ENCODE results near the gene TMEM60.

TMEM60 gene

DNA sequence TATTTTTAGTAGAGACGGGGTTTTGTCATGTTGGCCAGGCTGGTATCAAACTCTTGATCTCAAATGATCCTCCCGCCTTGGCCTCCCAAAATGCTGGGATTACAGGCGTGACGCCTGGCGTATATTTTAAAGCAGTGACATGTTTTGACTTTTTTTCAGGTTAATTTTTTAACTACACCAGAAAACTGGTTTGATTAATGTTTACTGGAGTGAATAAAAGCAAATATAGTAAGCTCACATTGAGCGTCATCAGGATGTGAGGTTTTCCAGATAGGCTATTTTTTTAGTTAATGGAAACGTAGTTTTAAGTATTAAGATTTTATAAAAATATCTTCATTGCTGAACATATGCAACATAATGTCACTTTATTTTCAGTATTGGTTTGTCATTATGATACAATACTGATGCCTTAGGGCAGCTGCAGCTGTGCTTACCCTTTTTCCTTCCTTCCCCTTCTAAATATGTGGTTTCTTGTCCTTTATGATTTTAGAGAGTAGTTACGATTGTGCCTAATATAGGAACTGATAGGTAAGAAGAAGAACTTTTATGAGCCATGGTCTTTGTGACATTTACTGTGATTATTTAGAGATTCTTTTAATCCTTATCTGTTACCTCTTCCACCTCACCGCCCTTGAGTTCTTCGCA, 37.3 kb downstream of the TMEM60 start:
- H3K4me1 ChIP-seq (ENCODE audit: control insufficient read depth in 1 of 2, insufficient read depth in 2 of 2, low read length in 2 of 2): peaks cover 0 to 15% of the 10 kb centered on the region in 2 donors
- H3K9ac ChIP-seq (ENCODE audit: low read depth in 1 of 2, low read length in 2 of 2): no peak overlapping the region
- H3K4me3 ChIP-seq (ENCODE audit: low read depth in 1 of 2, low read length in 2 of 2): no peak overlapping the region
- peaks cover 0 to 3% of the 10 kb centered on the region in 2 donors for H3K36me3 ChIP-seq (ENCODE audit: control insufficient read depth in 1 of 2, insufficient read depth in 2 of 2, low read length in 2 of 2)
- H3K9me3 ChIP-seq (ENCODE audit: control insufficient read depth in 1 of 2, low read length in 2 of 2): no peaks in the 10 kb centered on the region
- H3K27ac ChIP-seq (ENCODE audit: low read depth, low read length): no peak overlapping the region
- no peaks in the 10 kb centered on the region for H3K27me3 ChIP-seq (ENCODE audit: control insufficient read depth in 1 of 2, insufficient read depth in 2 of 2, low read length in 2 of 2)

DNA sequence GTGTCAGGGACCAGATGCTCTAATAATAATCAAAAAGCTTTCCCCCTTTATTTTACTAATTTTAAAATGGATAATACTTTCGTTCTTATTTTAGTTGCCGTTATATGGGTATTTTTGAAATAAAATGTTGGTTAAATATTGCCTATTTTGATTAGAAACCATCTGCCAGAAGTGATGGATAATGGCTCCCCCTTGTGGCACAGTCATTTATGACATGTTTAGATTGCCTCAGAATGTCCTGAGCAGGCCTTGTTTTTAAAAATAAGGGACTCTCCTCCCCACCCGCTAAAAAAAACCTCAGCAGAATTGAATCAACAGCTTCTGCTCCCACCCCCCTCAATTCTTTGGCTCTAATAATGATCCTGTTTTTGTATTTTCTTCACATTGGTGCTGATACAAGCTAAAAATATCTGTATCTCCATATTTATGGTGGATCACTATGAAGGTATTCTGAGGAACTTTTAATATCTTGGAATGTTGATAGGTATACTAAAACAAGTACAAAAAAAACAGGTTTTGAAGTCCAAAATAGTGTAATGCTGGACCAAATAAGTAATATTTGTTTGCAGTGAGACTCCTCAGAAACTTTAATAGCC, 38.8 kb downstream of the TMEM60 start:
- Histone ChIP-seq H3K27me3 (ENCODE audit: control insufficient read depth in 1 of 2, insufficient read depth in 2 of 2, low read length in 2 of 2) (no peaks in the 10 kb centered on the region), H3K4me3 (ENCODE audit: low read depth in 1 of 2, low read length in 2 of 2) (no peak overlapping the region), H3K9ac (ENCODE audit: low read depth in 1 of 2, low read length in 2 of 2) (no peak overlapping the region), H3K27ac (ENCODE audit: low read depth, low read length) (no peak overlapping the region), H3K36me3 (ENCODE audit: control insufficient read depth in 1 of 2, insufficient read depth in 2 of 2, low read length in 2 of 2) (peaks cover 0 to 3% of the 10 kb centered on the region in 2 donors), H3K4me1 (ENCODE audit: control insufficient read depth in 1 of 2, insufficient read depth in 2 of 2, low read length in 2 of 2) (peaks cover 0 to 5% of the 10 kb centered on the region in 2 donors), H3K9me3 (ENCODE audit: control insufficient read depth in 1 of 2, low read length in 2 of 2) (no peaks in the 10 kb centered on the region)

DNA sequence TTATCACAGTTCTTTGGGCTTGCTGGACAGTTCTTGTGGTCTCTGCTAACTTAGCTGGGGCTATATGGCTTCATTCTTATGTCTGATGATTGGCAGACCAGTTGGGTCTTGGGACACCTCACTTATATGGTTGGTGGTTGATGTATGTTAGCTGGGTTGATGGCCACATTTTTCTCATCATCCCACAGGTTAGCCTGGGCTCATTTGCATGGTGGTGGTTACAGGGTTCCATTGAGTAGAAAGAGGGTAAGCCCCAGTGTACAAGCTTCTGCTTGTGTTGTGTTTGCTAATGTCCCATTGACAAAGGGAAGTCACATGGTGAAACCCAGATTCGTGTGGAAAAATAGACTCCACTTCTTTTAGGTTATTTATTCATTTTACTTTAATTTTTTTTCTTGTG, 40.6 kb downstream of the TMEM60 start:
- Histone ChIP-seq H3K9me3 (ENCODE audit: control insufficient read depth in 1 of 2, low read length in 2 of 2) (no peaks in the 10 kb centered on the region), H3K4me3 (ENCODE audit: low read depth in 1 of 2, low read length in 2 of 2) (no peak overlapping the region), H3K4me1 (ENCODE audit: control insufficient read depth in 1 of 2, insufficient read depth in 2 of 2, low read length in 2 of 2) (peaks cover 0 to 15% of the 10 kb centered on the region in 2 donors), H3K9ac (ENCODE audit: low read depth in 1 of 2, low read length in 2 of 2) (no peak overlapping the region), H3K27ac (ENCODE audit: low read depth, low read length) (no peak overlapping the region), H3K36me3 (ENCODE audit: control insufficient read depth in 1 of 2, insufficient read depth in 2 of 2, low read length in 2 of 2) (peaks cover 0 to 3% of the 10 kb centered on the region in 2 donors), H3K27me3 (ENCODE audit: control insufficient read depth in 1 of 2, insufficient read depth in 2 of 2, low read length in 2 of 2) (no peaks in the 10 kb centered on the region)

DNA sequence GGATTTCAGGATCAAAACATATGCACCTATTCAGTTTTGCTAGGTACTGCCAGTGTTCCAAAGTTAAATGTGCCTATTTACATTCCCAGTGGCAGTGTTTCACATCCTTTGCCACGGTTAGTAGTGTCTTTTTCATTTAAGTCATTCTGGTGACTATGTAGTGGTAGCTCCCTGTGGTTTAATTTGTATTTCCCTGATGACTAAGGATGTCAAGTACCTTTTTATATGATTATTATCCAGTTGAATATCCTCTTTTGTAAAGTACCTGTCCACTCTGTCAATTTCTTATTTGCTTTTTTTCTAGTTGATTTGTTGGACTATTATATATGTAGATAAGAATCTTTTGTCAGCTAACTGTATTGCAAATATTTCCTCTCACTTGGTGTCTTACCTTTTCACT, 45.1 kb downstream of the TMEM60 start:
- Histone ChIP-seq H3K9ac (ENCODE audit: low read depth in 1 of 2, low read length in 2 of 2) (no peak overlapping the region), H3K27me3 (ENCODE audit: control insufficient read depth in 1 of 2, insufficient read depth in 2 of 2, low read length in 2 of 2) (no peaks in the 10 kb centered on the region), H3K27ac (ENCODE audit: low read depth, low read length) (no peak overlapping the region), H3K9me3 (ENCODE audit: control insufficient read depth in 1 of 2, low read length in 2 of 2) (no peaks in the 10 kb centered on the region), H3K4me3 (ENCODE audit: low read depth in 1 of 2, low read length in 2 of 2) (no peak overlapping the region), H3K36me3 (ENCODE audit: control insufficient read depth in 1 of 2, insufficient read depth in 2 of 2, low read length in 2 of 2) (peaks cover 0 to 18% of the 10 kb centered on the region in 2 donors), H3K4me1 (ENCODE audit: control insufficient read depth in 1 of 2, insufficient read depth in 2 of 2, low read length in 2 of 2) (peaks cover 0 to 10% of the 10 kb centered on the region in 2 donors)

DNA sequence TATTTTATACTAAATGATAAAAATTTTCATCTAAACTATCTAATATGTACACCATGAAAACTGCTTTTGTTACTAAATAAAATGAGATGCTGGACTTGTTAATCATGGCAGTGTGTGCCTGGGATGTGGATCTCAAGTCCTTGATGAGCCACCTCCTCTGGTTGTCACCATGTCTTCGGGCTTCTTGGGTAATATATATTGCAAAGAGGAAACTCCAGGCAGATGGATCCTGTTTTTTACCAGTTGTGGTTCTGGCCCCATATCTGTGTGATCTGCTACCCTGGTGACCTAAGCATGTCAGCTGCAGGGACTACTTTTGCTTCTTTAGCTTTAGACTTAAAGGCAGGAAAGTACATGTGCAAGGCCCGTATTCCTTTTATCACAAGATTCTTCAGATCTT, 46.2 kb downstream of the TMEM60 start:
- H3K9ac ChIP-seq (ENCODE audit: low read depth in 1 of 2, low read length in 2 of 2): no peak overlapping the region
- no peak overlapping the region for H3K27ac ChIP-seq (ENCODE audit: low read depth, low read length)
- H3K27me3 ChIP-seq (ENCODE audit: control insufficient read depth in 1 of 2, insufficient read depth in 2 of 2, low read length in 2 of 2): no peaks in the 10 kb centered on the region
- H3K4me1 ChIP-seq (ENCODE audit: control insufficient read depth in 1 of 2, insufficient read depth in 2 of 2, low read length in 2 of 2): peaks cover 0 to 13% of the 10 kb centered on the region in 2 donors
- H3K9me3 ChIP-seq (ENCODE audit: control insufficient read depth in 1 of 2, low read length in 2 of 2): no peaks in the 10 kb centered on the region
- H3K4me3 ChIP-seq (ENCODE audit: low read depth in 1 of 2, low read length in 2 of 2): no peak overlapping the region
- H3K36me3 ChIP-seq (ENCODE audit: control insufficient read depth in 1 of 2, insufficient read depth in 2 of 2, low read length in 2 of 2): peaks cover 0 to 15% of the 10 kb centered on the region in 2 donors

DNA sequence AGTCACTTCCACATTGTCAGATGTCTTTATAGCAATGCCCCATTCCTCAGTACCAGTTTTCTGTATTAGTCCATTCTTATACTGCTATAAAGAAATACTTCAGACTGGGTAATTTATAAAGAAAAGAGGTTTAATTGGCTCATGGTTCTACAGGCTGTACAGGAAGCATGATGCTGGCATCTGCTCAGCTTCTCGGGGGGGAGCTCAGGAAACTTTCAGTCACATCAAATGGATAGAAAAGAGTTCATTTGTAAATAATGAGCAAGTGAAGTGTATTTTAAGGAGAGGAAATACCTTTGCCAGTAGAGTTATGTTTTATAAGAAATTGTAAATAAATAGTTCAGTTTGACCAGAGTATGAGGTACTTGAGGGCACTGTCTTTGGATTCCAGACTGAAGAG, 50.5 kb downstream of the TMEM60 start:
- no peaks in the 10 kb centered on the region for H3K9me3 ChIP-seq (ENCODE audit: control insufficient read depth in 1 of 2, low read length in 2 of 2)
- no peak overlapping the region for H3K27ac ChIP-seq (ENCODE audit: low read depth, low read length)
- H3K36me3 ChIP-seq (ENCODE audit: control insufficient read depth in 1 of 2, insufficient read depth in 2 of 2, low read length in 2 of 2): peaks cover 0 to 15% of the 10 kb centered on the region in 2 donors

DNA sequence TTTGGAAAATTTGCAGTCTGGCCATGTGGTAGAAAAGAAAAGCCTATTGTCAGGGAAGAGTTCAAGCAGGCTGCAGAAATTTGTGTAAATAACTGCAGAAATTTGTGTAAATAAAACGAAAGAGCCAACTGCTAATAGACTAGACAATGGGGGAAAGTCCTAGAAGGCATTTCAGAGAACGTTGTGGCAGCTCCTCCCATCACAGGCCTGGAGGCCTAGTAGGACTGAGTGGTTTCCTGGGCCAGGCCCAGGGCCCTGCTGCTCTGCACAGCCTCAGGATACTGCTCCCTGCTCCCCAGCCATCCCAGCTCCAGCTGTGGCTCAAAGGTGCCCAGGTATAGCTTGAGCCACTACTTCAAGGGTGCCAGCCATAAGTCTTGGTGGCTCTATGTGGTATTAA, 51.1 kb downstream of the TMEM60 start:
- Histone ChIP-seq H3K36me3 (ENCODE audit: control insufficient read depth in 1 of 2, insufficient read depth in 2 of 2, low read length in 2 of 2) (peaks cover 0 to 13% of the 10 kb centered on the region in 2 donors), H3K4me1 (ENCODE audit: control insufficient read depth in 1 of 2, insufficient read depth in 2 of 2, low read length in 2 of 2) (peaks cover 4 to 6% of the 10 kb centered on the region in 2 donors), H3K9me3 (ENCODE audit: control insufficient read depth in 1 of 2, low read length in 2 of 2) (no peaks in the 10 kb centered on the region), H3K27ac (ENCODE audit: low read depth, low read length) (no peak overlapping the region), H3K4me3 (ENCODE audit: low read depth in 1 of 2, low read length in 2 of 2) (no peak overlapping the region), H3K9ac (ENCODE audit: low read depth in 1 of 2, low read length in 2 of 2) (no peak overlapping the region), H3K27me3 (ENCODE audit: control insufficient read depth in 1 of 2, insufficient read depth in 2 of 2, low read length in 2 of 2) (no peaks in the 10 kb centered on the region)

More for the DNA sequence above, 50.5 kb downstream of the TMEM60 start:
- peaks cover 5 to 6% of the 10 kb centered on the region in 2 donors for H3K4me1 ChIP-seq (ENCODE audit: control insufficient read depth in 1 of 2, insufficient read depth in 2 of 2, low read length in 2 of 2)
- no peak overlapping the region for H3K4me3 ChIP-seq (ENCODE audit: low read depth in 1 of 2, low read length in 2 of 2)
- H3K27me3 ChIP-seq (ENCODE audit: control insufficient read depth in 1 of 2, insufficient read depth in 2 of 2, low read length in 2 of 2): no peaks in the 10 kb centered on the region
- H3K9ac ChIP-seq (ENCODE audit: low read depth in 1 of 2, low read length in 2 of 2): no peak overlapping the region

DNA sequence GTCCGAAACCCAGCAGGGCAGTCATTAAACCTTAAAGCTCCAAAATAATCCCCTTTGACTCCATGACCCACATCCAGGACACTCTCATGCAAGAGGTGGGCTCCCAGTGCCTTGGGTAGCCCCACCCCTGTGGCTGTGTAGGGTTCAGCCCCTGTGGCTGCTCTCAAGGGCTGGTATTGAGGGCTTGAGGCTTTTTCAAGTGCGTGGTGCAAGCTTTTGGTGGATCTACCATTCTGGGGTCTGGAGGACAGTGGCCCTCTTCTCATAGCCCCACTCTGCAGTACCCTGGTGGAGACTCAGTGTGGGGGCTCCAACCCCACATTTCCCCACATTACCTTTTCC, 51.4 kb downstream of the TMEM60 start:
- Histone ChIP-seq H3K9ac (ENCODE audit: low read depth in 1 of 2, low read length in 2 of 2) (no peak overlapping the region), H3K36me3 (ENCODE audit: control insufficient read depth in 1 of 2, insufficient read depth in 2 of 2, low read length in 2 of 2) (peaks cover 0 to 10% of the 10 kb centered on the region in 2 donors), H3K27ac (ENCODE audit: low read depth, low read length) (no peak overlapping the region), H3K27me3 (ENCODE audit: control insufficient read depth in 1 of 2, insufficient read depth in 2 of 2, low read length in 2 of 2) (no peaks in the 10 kb centered on the region), H3K4me3 (ENCODE audit: low read depth in 1 of 2, low read length in 2 of 2) (no peak overlapping the region), H3K4me1 (ENCODE audit: control insufficient read depth in 1 of 2, insufficient read depth in 2 of 2, low read length in 2 of 2) (peaks cover 4 to 6% of the 10 kb centered on the region in 2 donors), H3K9me3 (ENCODE audit: control insufficient read depth in 1 of 2, low read length in 2 of 2) (no peaks in the 10 kb centered on the region)

DNA sequence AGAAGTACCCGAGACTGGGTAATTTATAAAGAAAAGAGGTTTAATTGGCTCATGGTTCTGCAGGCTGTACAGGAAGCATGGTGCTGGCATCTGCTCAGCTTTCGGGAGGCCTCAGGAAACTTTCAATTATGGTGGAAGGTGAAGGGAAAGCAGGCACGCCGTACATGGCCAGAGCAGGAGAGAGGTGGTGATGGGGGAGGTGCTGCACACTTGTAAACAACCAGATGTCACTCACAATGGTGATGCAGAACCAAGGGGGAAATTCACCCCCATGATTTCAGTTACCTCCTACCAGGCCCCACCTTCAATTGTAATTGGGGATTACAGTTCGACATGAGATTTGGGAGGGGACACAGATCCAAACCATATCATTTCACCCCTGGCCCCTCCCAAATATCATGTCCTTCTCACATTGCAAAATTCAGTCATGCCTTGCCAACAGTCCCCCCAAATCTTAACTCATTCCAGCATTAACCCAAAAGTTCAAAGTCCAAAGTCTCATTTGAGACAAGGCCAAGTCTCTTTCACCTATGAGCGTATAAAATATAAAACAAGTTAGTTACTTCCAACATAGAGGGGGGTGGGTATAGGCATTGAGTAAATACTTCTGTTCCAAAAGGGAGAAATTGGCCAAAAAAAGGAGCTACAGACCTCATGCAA, 51.9 kb downstream of the TMEM60 start:
- no peaks in the 10 kb centered on the region for H3K9me3 ChIP-seq (ENCODE audit: control insufficient read depth in 1 of 2, low read length in 2 of 2)
- peaks cover 4 to 6% of the 10 kb centered on the region in 2 donors for H3K4me1 ChIP-seq (ENCODE audit: control insufficient read depth in 1 of 2, insufficient read depth in 2 of 2, low read length in 2 of 2)
- peaks cover 0 to 10% of the 10 kb centered on the region in 2 donors for H3K36me3 ChIP-seq (ENCODE audit: control insufficient read depth in 1 of 2, insufficient read depth in 2 of 2, low read length in 2 of 2)
- H3K27me3 ChIP-seq (ENCODE audit: control insufficient read depth in 1 of 2, insufficient read depth in 2 of 2, low read length in 2 of 2): no peaks in the 10 kb centered on the region
- H3K9ac ChIP-seq (ENCODE audit: low read depth in 1 of 2, low read length in 2 of 2): no peak overlapping the region
- no peak overlapping the region for H3K27ac ChIP-seq (ENCODE audit: low read depth, low read length)
- no peak overlapping the region for H3K4me3 ChIP-seq (ENCODE audit: low read depth in 1 of 2, low read length in 2 of 2)

DNA sequence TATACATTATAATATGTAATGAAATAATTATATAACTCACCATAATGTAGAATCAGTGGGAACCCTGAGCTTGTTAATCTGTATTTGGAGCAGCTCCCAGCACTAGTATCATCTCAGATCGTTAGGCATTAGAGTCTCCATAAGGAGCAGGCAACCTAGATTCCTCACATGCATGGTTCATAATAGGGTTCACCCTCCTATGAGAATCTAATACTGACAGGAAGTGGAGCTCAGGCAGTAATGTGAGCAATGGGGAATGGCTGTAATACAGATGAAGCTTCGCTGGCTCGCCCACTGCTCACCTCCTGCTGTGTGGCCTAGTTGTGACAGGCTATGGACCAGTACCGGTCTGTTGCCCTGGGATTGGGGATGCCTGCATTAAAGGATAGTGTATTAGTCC, 52.5 kb downstream of the TMEM60 start:
- H3K27ac ChIP-seq (ENCODE audit: low read depth, low read length): no peak overlapping the region
- H3K36me3 ChIP-seq (ENCODE audit: control insufficient read depth in 1 of 2, insufficient read depth in 2 of 2, low read length in 2 of 2): peaks cover 0 to 8% of the 10 kb centered on the region in 2 donors
- H3K27me3 ChIP-seq (ENCODE audit: control insufficient read depth in 1 of 2, insufficient read depth in 2 of 2, low read length in 2 of 2): no peaks in the 10 kb centered on the region

More for the DNA sequence above, 52.5 kb downstream of the TMEM60 start:
- no peak overlapping the region for H3K4me3 ChIP-seq (ENCODE audit: low read depth in 1 of 2, low read length in 2 of 2)
- H3K4me1 ChIP-seq (ENCODE audit: control insufficient read depth in 1 of 2, insufficient read depth in 2 of 2, low read length in 2 of 2): peaks cover 4 to 6% of the 10 kb centered on the region in 2 donors
- H3K9ac ChIP-seq (ENCODE audit: low read depth in 1 of 2, low read length in 2 of 2): no peak overlapping the region
- no peaks in the 10 kb centered on the region for H3K9me3 ChIP-seq (ENCODE audit: control insufficient read depth in 1 of 2, low read length in 2 of 2)
